ENCODE results near the gene C1QBP.
"Not testable (repeated sequence)": the region's sequence is repeated elsewhere in the genome, so short reads cannot be mapped to it uniquely, and the experiment has no call there.

The C1QBP gene, protein sequence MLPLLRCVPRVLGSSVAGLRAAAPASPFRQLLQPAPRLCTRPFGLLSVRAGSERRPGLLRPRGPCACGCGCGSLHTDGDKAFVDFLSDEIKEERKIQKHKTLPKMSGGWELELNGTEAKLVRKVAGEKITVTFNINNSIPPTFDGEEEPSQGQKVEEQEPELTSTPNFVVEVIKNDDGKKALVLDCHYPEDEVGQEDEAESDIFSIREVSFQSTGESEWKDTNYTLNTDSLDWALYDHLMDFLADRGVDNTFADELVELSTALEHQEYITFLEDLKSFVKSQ

DNA sequence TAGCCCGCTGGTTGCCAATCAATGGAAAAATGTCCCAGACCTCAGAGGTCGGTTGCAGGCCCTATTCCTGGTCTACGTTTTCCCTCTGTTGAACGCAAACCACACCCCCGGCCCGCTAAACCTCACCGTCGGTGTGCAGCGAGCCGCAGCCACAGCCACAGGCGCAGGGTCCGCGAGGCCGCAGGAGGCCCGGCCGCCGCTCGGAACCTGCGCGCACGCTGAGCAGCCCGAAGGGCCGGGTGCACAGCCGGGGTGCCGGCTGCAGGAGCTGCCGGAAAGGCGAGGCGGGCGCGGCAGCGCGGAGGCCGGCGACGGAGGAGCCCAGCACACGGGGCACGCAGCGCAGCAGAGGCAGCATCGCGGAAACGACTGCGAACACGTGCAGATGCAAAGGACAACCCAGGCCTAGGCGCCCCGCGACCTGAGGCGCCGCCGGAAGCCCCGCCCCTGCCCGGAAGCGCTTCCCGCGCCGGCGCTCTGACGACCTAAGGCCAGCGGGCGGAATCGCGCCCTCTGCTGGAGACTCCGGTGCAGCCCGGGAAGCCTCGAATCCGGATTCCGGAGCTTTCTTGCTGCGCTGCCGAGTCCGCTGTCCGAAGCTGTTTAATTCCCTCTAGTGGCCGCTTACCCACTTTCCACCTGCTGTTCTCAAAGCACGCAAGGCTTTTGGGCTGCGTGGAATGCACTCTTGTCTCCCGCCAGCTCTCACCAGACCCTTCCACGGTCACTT is at the start of gene C1QBP:
Gene C1QBP (minus strand): TSS at position 440 of the 730 bp plus-strand sequence. CDS start 82 bp downstream, at position 358.
- peak; percentile 90 for DNase-seq (ENCODE audit: low spot score)

DNA sequence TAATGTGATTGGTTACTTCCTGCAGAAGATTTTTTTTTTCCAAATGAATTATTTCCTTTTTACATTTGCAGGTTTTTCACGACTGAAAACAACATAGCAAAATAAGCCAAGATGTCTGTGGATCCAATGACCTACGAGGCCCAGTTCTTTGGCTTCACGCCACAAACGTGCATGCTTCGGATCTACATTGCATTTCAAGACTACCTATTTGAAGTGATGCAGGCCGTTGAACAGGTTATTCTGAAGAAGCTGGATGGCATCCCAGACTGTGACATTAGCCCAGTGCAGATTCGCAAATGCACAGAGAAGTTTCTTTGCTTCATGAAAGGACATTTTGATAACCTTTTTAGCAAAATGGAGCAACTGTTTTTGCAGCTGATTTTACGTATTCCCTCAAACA is 49.8 kb upstream of the C1QBP start:
- no peak for DNase-seq (ENCODE audit: low spot score)

DNA sequence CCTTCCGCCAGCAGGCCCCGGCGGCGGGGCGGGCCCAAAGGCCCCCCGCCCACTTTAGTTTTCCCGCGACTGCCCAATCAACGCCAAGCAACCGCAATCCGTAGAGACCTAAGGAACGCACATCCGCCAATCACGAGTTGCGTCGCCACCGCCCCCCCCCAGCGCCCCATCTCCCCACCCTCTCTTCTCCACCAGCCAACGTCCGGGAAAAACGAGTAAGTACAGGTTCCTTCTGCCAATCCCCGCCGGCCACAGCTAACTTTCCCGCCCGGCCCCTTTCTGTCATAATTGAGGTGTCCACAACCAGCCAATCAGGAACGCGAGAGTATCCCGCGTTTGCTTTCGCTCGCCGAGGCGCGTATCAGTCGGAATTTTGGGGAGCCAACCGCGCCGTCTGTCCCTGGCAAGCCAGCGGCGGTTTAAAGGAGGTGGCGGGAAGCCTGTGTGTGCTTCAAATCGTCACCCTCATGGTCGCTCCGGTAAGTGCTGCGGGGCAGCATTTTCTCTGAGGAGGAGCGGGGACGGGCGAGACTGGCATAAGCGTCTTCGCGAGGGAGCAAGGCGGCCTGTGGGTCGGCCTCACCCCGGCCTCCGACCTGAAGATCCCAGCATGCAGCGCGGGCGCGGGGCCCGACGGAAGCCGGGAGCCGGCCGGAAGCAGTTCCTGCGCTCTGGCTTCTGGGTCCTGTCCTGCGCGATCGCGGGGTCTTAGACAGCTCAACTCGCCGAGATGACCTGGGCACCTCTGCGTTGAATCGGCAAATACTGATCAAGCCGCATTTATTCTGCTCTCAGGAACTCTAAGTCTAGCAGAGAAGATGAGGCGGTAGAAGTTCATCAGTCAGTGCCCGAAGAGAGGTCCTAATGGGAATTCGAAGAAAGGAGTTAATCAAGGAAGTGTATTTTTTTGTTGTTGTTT is 47.5 kb upstream of the C1QBP start, which contains the start of gene MIS12:
Gene MIS12 (plus strand): TSS at position 361 of the 919 bp plus-strand sequence. CDS start 2,297 bp downstream, outside the sequence.
- peak; percentile 100 for DNase-seq (ENCODE audit: low spot score)

DNA sequence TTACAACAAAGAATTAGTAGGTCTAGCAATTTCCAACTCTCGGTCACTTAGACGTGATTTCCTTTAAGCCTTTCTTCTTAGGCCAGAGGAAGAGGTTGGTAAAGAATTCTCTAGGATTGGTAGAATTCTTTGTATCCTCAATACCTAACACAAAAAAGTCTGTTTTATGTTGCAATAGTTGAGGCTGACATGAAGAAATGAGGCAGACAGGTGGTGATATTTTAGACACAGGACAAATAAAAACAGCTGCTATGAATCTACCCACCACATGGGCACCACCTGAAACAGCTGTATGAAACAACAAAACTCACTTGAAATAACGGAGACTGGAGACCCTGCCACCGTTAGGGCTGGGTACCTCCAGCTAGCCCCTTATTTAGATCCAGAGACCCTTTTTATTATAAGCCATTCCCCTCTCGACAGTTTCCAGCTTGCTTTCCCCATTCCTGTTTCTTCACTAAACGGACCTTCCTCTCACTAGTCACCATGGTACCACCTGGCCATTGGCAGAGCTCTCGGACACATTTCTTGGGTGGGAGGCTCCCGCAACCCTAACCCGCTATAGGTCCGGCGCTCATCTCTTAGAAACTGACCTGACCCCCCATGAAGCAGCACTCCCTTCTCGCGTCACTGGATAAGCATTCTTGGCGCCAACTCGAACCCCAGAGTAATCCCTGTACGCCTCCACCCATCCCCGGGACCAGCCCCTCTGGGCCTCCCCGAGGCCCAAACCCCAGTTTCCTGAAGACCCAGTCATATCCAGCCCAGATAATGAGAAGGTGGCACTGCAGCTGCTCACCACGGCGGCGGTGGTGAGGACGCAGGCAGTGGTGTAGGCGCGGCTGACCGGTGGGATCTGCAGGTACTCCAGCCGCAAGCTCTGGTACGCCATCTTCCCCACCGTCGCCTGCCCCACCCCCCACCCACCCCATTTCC is 46.6 kb upstream of the C1QBP start, which contains the start of gene DERL2:
Gene DERL2 (minus strand): TSS at position 909 of the 936 bp plus-strand sequence. CDS start 17 bp downstream, at position 892.
- no peak for DNase-seq (ENCODE audit: low spot score)

DNA sequence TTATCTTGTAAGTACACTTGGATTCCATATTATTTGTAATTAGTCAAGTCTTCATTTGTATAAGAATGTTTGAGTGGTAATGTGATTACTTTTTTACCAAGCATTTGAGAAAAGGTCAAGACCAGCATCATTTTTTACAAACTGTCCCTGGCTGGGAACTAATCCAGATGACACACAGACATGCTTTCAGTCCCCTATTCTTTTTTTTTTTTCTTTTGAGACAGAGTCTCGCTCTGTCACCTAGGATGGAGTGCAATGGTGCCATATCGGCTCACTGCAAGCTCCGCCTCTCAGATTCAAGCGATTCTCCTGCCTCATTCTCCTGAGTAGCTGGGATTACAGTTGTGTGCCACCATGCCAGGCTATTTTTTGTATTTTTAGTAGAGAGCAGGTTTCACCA is 42.5 kb upstream of the C1QBP start:
- DNase-seq (ENCODE audit: low spot score): no peak

DNA sequence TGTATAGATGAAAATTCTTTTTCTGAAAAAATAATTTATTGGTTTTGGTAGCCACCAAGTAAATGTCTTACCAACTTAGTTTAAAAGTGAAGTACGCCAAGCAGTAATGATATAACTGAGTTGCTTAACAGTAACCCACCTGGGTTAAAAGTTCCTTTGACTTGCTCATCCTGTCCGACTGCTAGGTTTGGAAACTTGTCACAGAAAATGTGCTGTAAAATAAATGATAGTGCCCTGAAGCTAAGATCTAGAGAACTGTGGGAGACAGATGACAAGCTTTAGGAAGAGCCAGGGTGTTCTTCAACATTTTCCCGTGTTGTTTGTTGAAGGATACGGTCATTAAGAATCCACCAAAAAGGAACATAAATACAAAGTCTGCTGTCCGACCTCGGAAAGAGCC is 42.0 kb upstream of the C1QBP start:
- DNase-seq (ENCODE audit: low spot score): no peak

DNA sequence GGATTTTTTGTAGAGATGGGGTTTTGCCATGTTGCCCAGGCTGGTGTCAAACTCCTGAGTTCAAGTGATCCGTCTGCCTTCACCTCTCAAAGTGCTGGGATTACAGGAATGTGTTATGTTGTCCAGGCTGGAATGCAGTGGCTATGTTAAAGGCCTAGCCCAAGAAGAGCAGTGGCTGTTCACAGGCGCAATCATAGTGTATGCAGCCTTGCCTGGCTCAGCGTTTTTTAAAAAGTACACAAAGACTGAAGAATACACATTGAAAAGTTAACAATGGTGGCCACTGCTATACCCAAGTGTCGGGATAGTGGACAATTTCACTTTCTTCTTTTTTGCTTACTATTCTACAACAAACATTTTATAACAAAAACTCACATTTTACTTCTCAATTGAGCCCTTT is 40.0 kb upstream of the C1QBP start:
- DNase-seq (ENCODE audit: low spot score): no peak

DNA sequence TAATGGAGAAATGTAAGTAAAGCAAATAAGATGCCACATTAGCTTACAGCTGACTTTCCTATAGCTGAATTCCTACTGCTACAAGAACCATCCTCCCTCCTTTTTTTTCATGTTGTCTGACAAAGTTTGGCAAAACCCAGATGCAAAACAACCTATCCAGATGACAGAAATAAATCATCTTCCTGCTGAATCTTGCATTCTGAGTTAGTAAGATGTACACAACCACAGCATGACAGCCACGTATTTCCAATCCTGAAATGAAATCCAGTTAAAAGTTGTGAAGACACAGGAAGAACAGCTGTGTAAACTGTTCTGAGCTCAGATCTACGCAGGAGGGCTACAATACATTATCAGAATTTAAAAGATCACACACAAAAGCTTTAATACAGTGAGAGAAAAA is 35.0 kb upstream of the C1QBP start:
- DNase-seq (ENCODE audit: low spot score): no peak

DNA sequence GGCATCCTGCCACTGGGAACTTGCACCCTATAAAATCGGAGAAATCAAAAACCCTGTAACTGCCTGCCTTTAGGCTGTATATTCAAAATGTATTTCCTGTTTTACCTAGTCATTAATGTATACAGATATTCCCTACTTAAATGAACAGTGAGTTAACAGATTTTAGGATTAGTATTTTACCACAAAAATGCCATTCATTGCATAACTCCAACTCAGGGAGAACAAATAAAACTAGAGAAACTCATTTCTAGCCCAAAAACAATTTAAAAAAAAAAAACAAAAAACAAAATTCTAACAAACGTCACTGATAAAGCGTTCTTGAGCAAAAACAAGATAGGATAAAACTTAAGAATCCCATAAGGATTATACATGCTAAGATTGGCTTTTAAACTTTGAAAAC is 33.6 kb upstream of the C1QBP start:
- DNase-seq (ENCODE audit: low spot score): no peak

DNA sequence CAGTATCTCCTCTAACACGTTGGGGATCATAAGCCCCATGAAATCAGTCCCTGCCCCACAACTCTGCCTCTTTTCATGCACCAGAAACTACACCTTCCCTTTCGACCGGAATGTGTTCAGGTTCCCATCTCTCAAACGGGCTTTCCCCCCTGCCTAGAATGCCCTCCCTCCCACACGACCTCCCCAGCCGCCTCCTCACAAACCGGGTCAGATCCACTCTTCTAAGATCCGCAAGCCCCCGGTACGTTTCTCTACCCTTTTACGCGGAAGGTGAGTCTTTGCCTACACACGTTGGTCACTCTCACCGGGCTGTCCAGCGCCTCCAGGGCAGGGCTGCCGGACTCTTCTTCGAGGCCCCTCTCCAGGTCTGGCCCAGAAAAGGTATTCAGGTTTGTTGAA is 29.1 kb upstream of the C1QBP start:
- no peak for DNase-seq (ENCODE audit: low spot score)

DNA sequence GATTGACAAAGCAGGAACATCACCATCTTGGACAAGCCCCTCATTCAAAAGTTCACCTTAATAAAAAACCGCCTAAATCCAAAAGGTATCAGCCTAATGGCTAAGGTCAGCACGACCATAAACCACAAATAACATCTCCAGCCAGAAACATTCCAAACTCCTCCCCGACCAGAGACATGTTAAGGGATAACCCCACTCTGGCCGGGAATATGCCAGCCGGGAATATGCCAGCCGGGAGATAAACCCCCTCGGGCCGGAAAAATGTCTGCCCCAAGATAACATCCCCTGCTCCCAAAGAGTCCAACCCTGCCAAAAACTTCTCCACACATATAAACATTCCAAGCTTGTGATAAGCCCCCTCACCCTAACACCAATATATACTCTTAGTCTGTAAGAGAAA is 28.5 kb upstream of the C1QBP start:
- DNase-seq (ENCODE audit: low spot score): no peak

DNA sequence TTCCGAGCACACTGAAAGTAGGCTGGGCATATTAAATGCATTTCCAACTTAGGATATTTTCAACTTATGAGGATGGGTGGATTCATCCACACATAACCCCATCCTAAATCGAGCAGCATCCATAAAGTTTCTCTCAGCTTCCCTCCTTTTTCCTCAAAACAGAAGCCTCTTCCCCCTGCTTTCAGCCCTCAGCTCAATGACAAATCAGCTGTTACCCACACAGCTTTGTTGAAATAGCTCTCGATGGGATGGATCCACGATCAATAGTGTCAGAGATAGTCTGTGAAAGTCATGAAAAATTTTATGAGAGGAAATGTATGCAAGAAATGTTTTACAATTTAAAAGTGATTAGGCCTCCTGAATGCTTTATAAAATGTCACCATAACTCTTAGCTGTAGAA is 27.3 kb upstream of the C1QBP start:
- no peak for DNase-seq (ENCODE audit: low spot score)

DNA sequence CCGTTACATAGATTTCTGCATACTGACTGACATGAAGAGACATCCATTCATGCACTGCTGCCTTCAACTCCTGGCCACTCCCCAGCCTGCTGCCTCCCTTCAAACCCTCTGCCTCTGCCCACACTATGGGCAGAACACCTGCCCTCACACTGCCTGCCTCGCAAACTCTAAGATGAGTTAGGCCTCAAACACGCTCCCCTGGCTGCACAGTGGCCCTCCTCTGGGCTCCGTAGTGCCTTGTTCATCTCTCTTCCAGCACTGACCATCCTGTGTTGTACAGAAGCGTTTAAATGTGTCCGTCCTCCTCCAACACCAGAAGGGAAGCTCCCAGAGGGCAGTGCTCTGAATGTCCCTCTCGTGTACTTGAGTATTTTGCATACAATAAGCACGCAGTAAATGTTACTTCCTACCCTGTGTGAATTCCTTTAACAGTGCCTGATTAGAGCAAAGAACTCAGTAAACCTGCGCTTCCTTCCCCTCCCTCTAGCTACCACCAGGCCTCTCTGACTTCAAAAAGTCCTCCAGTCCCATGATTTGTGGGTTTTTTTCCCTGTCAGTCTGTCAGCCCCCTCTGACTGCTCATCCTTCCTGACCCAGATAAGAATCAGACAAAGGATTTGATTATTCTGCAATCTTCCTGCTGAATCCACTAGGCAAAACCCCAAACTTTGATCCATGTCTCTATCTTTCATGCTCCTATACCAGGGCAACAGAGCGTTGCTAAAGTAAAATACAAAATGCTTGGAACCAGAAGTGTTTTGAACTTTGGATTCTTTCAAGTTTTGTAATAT is 26.0 kb upstream of the C1QBP start:
- DNase-seq (ENCODE audit: low spot score): no peak

DNA sequence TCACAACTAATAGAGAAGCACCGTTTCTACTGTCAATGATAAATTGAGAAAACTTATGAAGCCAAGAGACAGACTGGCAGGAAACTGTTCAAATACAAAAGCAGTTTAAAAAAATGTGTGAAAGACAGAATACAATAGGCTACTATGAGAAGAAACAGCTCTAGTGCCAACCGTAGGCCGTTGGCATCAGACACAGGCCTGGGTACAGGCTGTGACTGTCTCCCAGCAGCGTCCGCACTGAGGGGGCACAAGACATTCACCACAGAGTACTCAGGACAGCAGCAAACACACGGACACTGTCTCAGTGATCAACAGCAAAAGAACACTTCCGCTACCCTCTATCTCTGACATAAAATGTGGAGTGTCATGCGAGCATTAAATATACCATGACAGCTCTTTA is 7.8 kb upstream of the C1QBP start:
- peak; percentile 97 for DNase-seq (ENCODE audit: low spot score)

DNA sequence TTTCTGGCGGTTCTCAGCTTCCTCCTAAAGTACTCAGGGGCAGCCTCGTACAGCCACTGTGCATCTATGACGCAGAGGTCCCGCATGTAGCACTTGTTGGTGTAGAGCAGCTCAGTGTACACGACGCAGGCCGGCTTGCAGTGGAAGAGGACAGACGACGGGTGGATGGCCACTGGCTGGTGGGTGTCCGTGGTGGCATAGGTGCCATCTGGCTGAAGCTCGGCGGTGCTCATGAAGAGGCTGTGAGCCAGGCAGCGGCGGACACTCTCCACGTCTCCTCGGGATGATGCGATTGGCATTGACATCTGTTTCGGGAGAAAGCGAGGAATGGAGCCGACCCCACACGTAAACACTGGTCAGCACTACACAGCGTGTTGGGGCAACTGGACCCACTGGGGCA is 5.3 kb upstream of the C1QBP start:
- DNase-seq (ENCODE audit: low spot score): no peak

DNA sequence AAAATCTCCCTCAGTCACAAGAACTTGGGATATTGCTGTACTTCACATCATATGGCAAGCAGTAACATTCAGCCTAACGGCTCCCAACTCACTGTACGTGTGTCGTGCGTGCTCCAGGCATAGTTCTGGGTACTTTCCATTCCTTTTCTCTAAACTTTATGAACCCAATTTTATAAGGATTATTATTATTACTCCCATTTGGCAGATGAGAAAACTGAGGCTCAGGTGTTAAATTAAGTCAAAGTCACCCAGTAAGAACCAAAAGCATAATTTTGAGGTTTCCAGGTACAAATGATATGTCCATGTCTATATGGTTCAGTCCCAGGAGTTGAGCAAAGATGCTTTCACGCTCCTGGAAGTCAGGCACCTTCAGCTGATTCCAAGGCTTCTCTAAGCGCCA is 4.8 kb upstream of the C1QBP start:
- no peak for DNase-seq (ENCODE audit: low spot score)

DNA sequence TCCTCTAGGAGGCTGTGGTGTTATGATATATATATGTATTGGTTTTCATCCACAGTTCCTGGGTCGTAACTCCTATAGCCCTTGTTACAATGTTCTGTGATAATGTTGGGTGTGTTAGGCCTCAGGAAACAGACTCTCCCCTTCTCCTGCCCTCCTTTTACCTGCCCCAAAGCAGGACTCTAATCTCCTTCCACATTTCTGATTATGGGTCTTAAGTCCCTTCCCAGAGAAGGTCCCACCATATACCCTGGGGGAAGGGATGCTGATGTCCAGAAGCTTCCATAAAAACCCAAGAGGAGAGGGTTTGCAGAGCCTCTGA is 450 bp upstream of the C1QBP start:
- no peak for DNase-seq (ENCODE audit: low spot score)

DNA sequence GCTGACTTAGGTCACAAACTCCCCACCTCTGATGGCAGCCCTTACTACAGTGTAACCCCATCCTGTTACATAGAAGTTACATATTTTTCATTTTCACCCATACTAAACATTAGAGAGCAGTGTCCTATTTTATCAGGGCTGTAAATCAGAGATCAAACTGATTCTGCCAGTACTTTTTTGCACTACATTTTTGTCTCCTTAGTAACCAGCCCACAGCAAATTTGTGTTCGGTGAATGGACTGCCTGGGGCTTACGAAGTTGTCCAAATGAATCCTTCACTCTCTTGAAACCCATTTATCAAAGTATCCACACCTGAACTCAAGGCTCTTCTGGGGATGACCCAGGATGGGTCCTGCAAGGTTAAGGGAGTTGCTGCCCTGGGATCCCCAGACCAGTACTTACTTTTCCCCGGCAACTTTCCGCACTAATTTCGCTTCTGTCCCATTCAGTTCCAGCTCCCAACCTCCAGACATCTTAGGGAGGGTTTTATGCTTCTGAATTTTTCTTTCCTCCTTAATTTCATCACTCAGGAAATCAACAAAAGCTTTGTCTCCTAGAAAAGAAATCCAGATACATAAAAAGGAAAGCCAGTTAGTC is 1.1 kb downstream of the C1QBP start:
- DNase-seq (ENCODE audit: low spot score): no peak

DNA sequence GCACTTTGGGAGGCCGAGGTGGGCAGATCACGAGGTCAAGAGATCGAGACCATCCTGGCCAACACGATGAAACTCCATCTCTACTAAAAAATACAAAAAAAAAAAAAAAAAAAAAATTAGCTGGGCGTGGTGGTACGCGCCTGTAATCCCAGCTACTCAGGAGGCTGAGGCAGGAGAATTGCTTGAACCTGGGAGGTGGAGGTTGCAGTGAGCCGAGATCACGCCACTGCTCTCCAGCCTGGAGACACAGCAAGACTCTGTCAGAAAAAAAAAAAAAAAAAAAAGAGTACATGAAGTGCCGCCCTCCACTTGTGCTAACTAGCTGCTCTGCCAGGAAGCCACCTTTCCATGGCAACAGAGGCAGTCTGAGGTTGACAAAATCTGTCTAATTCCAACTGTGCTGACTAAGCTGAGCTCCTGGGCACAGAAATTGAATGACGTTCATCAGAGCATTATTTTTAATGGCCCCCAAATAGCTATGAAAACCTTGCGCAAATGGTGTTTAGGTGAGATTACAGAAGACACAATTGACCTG is 3.1 kb downstream of the C1QBP start:
- DNase-seq (ENCODE audit: low spot score): not testable (repeated sequence)

DNA sequence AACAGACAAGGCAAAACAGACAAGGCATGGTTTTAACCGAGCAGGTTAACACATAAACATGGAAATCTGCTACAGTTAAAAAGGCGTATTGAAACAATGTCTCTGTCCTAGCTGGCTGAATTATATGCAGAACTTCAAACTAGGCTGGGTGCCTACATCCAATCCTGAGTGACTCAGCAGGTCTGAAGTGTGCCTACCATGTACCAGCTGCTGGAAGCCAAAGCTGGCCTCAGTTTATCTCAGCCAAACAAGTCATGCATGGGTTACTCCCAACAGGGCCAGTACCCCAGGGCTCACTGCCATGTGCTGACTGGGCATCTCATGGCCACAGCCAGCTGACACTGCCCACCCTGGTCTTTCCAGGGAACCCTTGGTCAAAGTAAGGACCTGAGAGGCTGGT is 4.0 kb downstream of the C1QBP start:
- no peak for DNase-seq (ENCODE audit: low spot score)
